Spleen (tissue), 11 donors: ENCODE data around the gene HSFX3. TPM values are rescaled to one million over a fixed set of nuclear protein-coding genes. Genes with fewer than 3 reads are reported as not detected.
"Not testable (repeated sequence)": the region's sequence is repeated elsewhere in the genome, so short reads cannot be mapped to it uniquely, and the experiment has no call there.

Experiments
- DNase-seq: peaks from one replicate; pipeline ENCODE4 v3.0.0-alpha.2; 2020
- H3K27ac ChIP-seq, 8 donors: fragments of 200-600 bp; sonication (generic) in 7 of 8; 1 replicate in 4 of 8; 2 replicates in 4 of 8; pipeline versions ENCODE4 v1.5.0 to v1.8.0; 2016 to 2021; ENCODE audit warnings: inconsistent platforms in 4 of 8, mild to moderate bottlenecking in 4 of 8, moderate library complexity in 1 of 8
- H3K27me3 ChIP-seq, 7 donors: fragments of 200-600 bp; sonication (generic) in 6 of 7; replicated peaks in 1 of 7; 1 replicate in 4 of 7; 2 replicates in 3 of 7; pipeline versions ENCODE4 v1.5.0 to v1.8.0; 2016 to 2021; ENCODE audit warnings: inconsistent platforms in 3 of 7, mild to moderate bottlenecking in 1 of 7
- H3K36me3 ChIP-seq, 6 donors: fragments of 200-600 bp; sonication (generic) in 5 of 6; 1 replicate in 4 of 6; 2 replicates in 2 of 6; pipeline versions ENCODE4 v1.5.0 to v1.8.0; 2016 to 2021; ENCODE audit warnings: inconsistent platforms in 2 of 6
- H3K4me1 ChIP-seq, 6 donors: fragments of 200-600 bp; sonication (generic) in 5 of 6; 1 replicate in 3 of 6; 2 replicates in 3 of 6; pipeline versions ENCODE4 v1.5.0 to v1.8.0; 2016 to 2021; ENCODE audit warnings: inconsistent platforms in 3 of 6
- H3K4me3 ChIP-seq, 8 donors: fragments of 200-600 bp; sonication (generic) in 7 of 8; 1 replicate in 4 of 8; 2 replicates in 4 of 8; pipeline versions ENCODE4 v1.5.0 to v1.8.0; 2016 to 2021; ENCODE audit warnings: inconsistent platforms in 4 of 8, mild to moderate bottlenecking in 4 of 8, moderate library complexity in 2 of 8
- H3K9me3 ChIP-seq, 8 donors: fragments of 200-600 bp; sonication (generic) in 7 of 8; 1 replicate in 4 of 8; 2 replicates in 4 of 8; pipeline versions ENCODE4 v1.5.0 to v1.8.0; 2016 to 2021; ENCODE audit warnings: inconsistent platforms in 4 of 8
- POLR2A ChIP-seq, 3 donors: fragments of 450-650 bp; IDR thresholded peaks; one replicate each; pipeline ENCODE4 v1.5.1; 2017; ENCODE audit warnings: antibody characterized with exemption in 3 of 3, mild to moderate bottlenecking in 1 of 3
- POLR2AphosphoS5 ChIP-seq, 3 donors: sonication (generic); formaldehyde crosslinking; IDR thresholded peaks; one replicate each; pipeline ENCODE4 v1.5.1; 2017; ENCODE audit warnings: antibody characterized with exemption in 3 of 3
- WGBS, 5 donors: extraction: QIAGEN DNeasy Blood & Tissue Kit in 3 of 5; methylation state at CpG; one replicate each; pipeline versions ENCODE4 v1.1.5 to v1.1.7; 2013 to 2018; 5-methylcytosine and 5-hydroxymethylcytosine counted together
- intact Hi-C: fragments of 100-400 bp; cut with DNase I; formaldehyde crosslinking; loops from one replicate; pipeline ENCODE4 v1.15.0; 2023; ENCODE audit warnings: low total_unique reads
- polyA plus RNA-seq, 3 donors: library from polyadenylated mRNA; stranded (reverse); fragments of 200-250 nt; gene quantifications; one replicate each; pipeline ENCODE4 v1.2.1, GENCODE V29; 2013
- total RNA-seq, 7 donors: library from RNA; depleted of rRNA in 3 of 7; stranded (reverse); fragments of >200 nt in 3 of 7; fragmentation: NEBNext Ultra II Directional in 4 of 7; extraction: Animal tissue kit (Norgen Biotek cat#: 25700) in 4 of 7; gene quantifications; one replicate each; pipeline versions ENCODE4 v1.1.0 to v1.2.1, GENCODE V29; 2016 to 2021
- TF ChIP-seq, protein P1 (sequence below), 11 experiments: fragments of 200-600 bp in 7 of 11; fragments of 450-650 bp in 4 of 11; sonication (generic) in 4 of 11; IDR thresholded peaks in 8 of 11; conservative IDR thresholded peaks in 3 of 11; 1 replicate in 7 of 11; 2 replicates in 4 of 11; pipeline versions ENCODE4 v1.4.0 to v1.8.0; 2016 to 2021; ENCODE audit warnings: antibody characterized with exemption in 11 of 11, inconsistent platforms in 4 of 11, mild to moderate bottlenecking in 1 of 11
- donor health status: healthy with polysubstance abuse.
- donor health status: DM: no; HTN: no; CAD: no; lungs with moderate emphysema.
- donor health status: DM: no; HTN: no; CAD: no.
- donor health status: Bipolar disorder and iron deficiency.
- donor health status: healthy.
- donor health status: DM: no; HTN: no; CAD: no.
- donor health status: DM: yes; HTN: yes; CAD: no.

HSFX3 gene
- total and polyA plus RNA-seq, 10 donors: 0.11 TPM; not detected in 9

DNA sequence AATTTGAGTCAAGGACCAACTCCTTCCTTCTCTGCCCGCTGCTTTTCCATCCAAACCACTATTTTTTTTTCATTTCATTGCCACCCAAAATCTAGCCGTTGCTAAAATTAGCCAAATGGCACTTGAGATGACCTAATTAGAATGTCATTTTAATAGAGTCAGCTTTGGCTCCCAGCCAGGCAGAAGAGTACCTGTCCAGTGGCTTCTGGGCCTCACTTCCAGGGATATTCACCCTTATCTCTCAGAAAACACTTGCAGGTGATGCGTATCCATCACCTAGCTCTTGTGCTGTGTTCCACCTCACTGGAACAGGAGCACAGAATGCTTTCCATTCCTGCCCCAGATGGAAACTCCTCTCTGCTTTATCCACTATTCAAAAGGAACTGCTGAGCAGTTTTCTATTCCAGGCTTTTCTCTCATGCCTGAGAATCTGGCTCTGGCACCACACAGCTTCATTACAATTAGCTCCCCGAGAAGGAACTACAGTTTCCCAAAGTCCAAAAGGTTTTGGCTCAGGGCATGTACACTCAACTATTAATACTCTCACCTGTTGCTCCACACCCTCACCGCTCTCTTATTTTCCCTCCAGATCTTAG is 19.1 kb upstream of the HSFX3 start:
- Histone ChIP-seq H3K27ac (no peak overlapping the region), H3K4me3 (no peak overlapping the region), H3K4me1 (no peaks in the 10 kb centered on the region), H3K27me3 (no peaks in the 10 kb centered on the region), H3K36me3 (no peaks in the 10 kb centered on the region), H3K9me3 (no peaks in the 10 kb centered on the region)
- WGBS, 5 donors: 68 to 84% (median 78%) methylated on average over 5 of the region's 5 CpGs; no CpG with 5 or more reads in 1 of the 5 donors
- no peak for TF ChIP-seq POLR2A (IDR thresholded peaks at IDR 0.05)
- intact Hi-C loops: no loop called here
- no peak for DNase-seq

DNA sequence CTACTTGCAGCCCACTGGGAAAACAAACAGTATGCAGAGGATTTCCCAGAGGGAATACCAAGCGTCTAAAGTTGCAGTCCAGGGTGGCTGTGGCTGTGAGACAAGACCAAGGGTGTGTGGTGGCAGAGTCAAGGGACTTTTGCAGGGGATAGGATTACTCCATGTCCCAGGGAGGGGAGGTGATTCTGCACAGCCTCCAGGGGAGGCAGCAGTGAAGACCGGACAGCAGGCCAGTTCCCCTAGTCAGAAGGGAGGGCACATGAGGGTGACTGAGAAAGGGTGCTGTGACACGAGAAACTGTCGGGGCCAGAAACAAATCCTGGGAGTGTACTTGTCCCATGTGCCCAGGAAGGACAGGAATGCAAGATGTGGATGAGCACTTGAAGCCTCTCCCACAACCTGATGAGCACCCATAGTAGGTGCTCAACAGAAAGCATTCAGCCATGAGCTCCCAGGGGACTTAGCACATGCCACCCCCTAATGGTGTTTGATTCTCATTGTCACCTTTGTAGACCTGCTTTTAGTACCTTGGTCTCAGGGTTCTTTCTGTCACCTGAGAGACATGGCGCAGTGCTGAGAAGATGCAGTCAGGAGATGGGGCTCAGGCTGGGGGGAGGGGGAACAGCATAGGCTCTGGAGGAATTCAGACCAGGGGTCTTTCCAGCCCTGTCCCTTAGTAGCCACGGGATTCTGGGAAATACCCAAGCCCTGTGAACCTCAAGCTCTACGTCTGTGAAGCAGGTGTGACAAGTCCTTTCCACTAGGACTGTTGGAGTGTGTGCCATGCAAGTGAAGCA is 18.1 kb upstream of the HSFX3 start:
- DNase-seq: no peak

DNA sequence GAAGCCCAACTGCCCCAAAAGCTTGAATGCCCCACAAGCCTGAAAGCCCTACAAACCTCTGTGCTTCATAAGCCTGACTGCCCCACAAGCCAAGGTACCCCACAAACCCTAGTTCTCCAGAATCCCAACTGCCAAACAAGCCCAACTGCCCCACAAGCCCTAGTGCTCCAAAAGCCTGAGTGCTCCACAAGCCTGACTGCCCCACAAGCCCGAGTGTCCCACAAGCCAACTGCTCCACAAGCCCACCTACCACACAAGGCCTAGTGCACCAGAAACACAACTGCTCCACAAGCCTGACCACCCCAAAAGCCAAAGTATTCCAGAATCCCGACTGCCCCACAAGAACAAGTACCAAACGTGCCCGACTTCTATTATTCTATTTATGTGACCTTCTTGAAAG is 13.6 kb upstream of the HSFX3 start:
- WGBS, 5 donors: 84 to 100% (median 91%) methylated on average over 3 to 4 of the region's 4 CpGs; no CpG with 5 or more reads in 1 of the 5 donors

More for the DNA sequence above, 18.1 kb upstream of the HSFX3 start:
- intact Hi-C loops: no loop called here
- no peak overlapping the region for H3K27ac ChIP-seq
- no peak overlapping the region for H3K4me3 ChIP-seq
- H3K9me3 ChIP-seq: no peaks in the 10 kb centered on the region
- no peaks in the 10 kb centered on the region for H3K36me3 ChIP-seq
- WGBS, 5 donors: 79 to 90% (median 83%) methylated on average over 2 to 7 of the region's 7 CpGs; no CpG with 5 or more reads in 1 of the 5 donors
- no peaks in the 10 kb centered on the region for H3K27me3 ChIP-seq
- TF ChIP-seq POLR2A (IDR thresholded peaks at IDR 0.05) (no peak), POLR2AphosphoS5 (IDR thresholded peaks at IDR 0.05) (no peak)
- TF ChIP-seq, protein P1, sequence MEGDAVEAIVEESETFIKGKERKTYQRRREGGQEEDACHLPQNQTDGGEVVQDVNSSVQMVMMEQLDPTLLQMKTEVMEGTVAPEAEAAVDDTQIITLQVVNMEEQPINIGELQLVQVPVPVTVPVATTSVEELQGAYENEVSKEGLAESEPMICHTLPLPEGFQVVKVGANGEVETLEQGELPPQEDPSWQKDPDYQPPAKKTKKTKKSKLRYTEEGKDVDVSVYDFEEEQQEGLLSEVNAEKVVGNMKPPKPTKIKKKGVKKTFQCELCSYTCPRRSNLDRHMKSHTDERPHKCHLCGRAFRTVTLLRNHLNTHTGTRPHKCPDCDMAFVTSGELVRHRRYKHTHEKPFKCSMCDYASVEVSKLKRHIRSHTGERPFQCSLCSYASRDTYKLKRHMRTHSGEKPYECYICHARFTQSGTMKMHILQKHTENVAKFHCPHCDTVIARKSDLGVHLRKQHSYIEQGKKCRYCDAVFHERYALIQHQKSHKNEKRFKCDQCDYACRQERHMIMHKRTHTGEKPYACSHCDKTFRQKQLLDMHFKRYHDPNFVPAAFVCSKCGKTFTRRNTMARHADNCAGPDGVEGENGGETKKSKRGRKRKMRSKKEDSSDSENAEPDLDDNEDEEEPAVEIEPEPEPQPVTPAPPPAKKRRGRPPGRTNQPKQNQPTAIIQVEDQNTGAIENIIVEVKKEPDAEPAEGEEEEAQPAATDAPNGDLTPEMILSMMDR (IDR thresholded peaks at IDR 0.05 in 8 of 11, conservative IDR thresholded peaks at IDR 0.05 in 3 of 11): no peak
- H3K4me1 ChIP-seq: no peaks in the 10 kb centered on the region

DNA sequence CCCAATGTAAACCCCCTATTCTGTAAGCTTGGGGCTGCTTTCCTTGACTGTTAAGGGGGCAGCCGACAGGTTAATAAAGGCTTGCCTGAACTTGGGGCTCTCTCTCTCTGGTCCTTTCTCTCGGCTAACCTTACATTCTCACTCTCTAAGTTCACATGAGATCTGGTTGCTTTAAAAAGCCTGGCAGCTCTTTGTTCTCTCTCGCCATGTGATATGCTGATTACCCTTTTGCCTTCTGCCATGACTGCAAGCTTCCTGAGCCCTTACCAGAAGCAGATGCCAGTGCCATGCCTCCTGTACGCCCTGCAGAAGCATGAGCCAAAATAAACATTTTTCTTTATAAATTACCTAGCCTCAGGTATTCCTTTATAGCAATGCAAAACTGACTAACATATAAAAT is 5.5 kb upstream of the HSFX3 start:
- H3K36me3 ChIP-seq, intact Hi-C loops, H3K4me1 ChIP-seq, DNase-seq, H3K9me3 ChIP-seq, H3K27me3 ChIP-seq, H3K27ac ChIP-seq, H3K4me3 ChIP-seq: not testable (repeated sequence)
- WGBS, 5 donors: no CpG with 5 or more reads among the region's 4 CpGs

More for the DNA sequence above, 13.6 kb upstream of the HSFX3 start:
- Histone ChIP-seq H3K27ac (no peak overlapping the region), H3K27me3 (no peaks in the 10 kb centered on the region), H3K4me3 (no peak overlapping the region), H3K9me3 (no peaks in the 10 kb centered on the region), H3K4me1 (no peaks in the 10 kb centered on the region), H3K36me3 (no peaks in the 10 kb centered on the region)
- intact Hi-C loops: no loop called here
- TF ChIP-seq POLR2A (IDR thresholded peaks at IDR 0.05) (no peak), POLR2AphosphoS5 (IDR thresholded peaks at IDR 0.05) (no peak)
- TF ChIP-seq, protein P1 (IDR thresholded peaks at IDR 0.05 in 8 of 11, conservative IDR thresholded peaks at IDR 0.05 in 3 of 11): no peak
- DNase-seq: no peak

DNA sequence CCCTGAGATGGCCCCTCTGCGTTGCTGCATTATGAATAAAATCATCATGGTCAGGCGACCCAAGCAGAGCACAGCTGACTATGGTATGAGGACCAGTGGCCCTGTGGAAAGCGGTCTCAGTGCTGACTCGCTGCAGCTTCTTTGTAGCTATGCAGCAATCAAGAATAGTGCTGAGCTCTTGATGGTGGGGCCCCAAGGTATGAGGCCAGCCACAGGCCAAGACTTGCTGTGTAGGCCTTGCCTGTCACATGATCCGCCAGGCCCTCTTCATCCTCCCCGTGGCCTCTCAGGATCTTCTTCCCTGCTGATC is 2.2 kb upstream of the HSFX3 start:
- WGBS, 5 donors: 83 to 100% (median 100%) methylated on average over 1 to 2 of the region's 6 CpGs; no CpG with 5 or more reads in 2 of the 5 donors
- H3K36me3 ChIP-seq, H3K9me3 ChIP-seq, H3K27ac ChIP-seq, H3K4me3 ChIP-seq, H3K4me1 ChIP-seq, DNase-seq, intact Hi-C loops, H3K27me3 ChIP-seq: not testable (repeated sequence)

DNA sequence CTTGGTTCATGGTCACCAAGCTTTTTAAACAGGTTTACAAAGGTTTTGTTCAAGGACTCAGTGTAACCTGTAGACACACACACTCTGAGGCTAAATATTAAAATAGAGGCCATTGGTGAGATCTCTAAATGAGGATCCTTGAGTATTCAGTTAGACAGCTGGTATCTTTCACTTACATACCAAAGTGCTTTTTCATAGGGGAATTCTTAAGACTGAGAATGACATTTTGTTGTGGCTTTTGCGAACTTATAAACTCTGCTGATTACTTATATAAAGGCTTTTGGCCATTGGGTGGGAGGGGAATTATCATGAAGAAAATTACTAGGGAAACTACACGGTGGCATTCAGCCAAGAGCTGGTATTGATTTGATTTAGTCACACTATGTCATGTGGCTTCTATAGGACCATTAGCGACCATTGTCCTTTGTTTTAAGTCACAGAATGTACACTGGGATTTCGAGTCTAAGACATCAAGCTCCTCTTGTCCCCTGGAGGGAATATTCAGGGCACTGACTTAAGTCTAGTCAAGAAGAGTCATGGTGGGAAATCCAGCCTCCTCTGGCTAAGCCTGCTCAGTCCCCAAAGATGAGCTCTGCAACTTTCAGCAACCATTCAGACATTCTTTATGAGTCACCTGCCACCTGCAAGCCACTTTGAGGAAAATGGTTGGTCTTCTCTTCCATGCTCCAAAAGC is 1.7 kb upstream of the HSFX3 start:
- H3K27ac ChIP-seq, H3K4me3 ChIP-seq, H3K27me3 ChIP-seq, H3K36me3 ChIP-seq, intact Hi-C loops, H3K4me1 ChIP-seq, H3K9me3 ChIP-seq, DNase-seq: not testable (repeated sequence)
- no CpG with 5 or more reads among the region's 4 CpGs for WGBS, 5 donors

DNA sequence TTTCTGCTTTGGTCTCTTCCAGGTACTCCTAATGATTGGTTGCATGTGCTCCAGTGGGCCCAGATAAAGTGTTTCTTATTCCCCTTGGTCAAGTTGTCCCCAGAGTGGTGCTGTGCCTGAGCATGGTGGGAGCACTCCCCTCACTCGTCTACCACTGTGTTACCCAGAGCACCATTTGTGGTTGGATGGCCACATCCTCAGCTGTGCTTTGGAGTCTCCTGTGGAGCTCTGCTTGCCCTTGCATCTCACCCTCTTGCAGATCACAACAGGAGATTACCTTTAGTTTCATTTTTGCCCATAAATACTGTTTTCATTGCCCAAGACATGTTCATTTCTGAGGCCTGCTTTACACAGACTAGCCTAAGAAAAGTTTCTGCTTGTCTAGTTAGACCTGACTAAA is 730 bp upstream of the HSFX3 start:
- intact Hi-C loops, H3K27ac ChIP-seq, H3K4me1 ChIP-seq, H3K27me3 ChIP-seq, H3K9me3 ChIP-seq, H3K36me3 ChIP-seq, DNase-seq, H3K4me3 ChIP-seq: not testable (repeated sequence)
- 69 to 80% (median 73%) methylated on average over 1 of the region's 1 CpG; no CpG with 5 or more reads in 2 of the 5 donors for WGBS, 5 donors

DNA sequence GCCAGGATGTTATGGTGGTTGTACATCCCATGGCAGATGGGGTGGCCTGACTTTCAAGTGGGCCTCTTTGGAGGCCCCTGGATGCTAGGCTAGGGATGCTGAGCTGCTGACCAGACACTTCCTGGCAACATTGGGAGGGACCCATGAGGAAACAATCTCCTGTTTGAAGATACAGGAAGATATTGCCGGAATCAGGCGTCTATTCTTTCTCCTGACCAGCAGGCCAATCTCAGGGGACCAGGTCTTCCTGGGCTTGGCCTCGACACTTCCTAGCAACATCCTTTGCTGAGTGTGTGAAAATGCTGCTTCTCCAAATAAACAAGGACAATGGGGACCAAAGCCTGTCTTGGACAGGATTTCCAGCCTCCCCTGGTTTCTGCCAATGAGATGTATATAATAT is 1.9 kb downstream of the HSFX3 start:
- intact Hi-C loops: not testable (repeated sequence)

More for the DNA sequence above, 1.9 kb downstream of the HSFX3 start:
- not testable (repeated sequence) for H3K9me3 ChIP-seq, H3K4me3 ChIP-seq, H3K4me1 ChIP-seq, H3K27ac ChIP-seq, DNase-seq, H3K27me3 ChIP-seq
- peaks cover 0 to 14% (median 0%) of the 10 kb centered on the region in 6 donors for H3K36me3 ChIP-seq
- no CpG with 5 or more reads among the region's 3 CpGs for WGBS, 5 donors
